Omental fat pad (tissue), 4 donors: Measurements from ENCODE around the gene ACSS1. TPM values are rescaled to one million over a fixed set of nuclear protein-coding genes. Genes with fewer than 3 reads are reported as not detected.

Source experiments
- ATAC-seq: fragments of 150-250 bp; one replicate; pipeline ENCODE4 v1.9.1; 2016; ENCODE audit warnings: mild to moderate bottlenecking, moderate library complexity; ENCODE audit not compliant: low FRiP score
- DNase-seq: peaks from one replicate; pipeline ENCODE4 v3.0.0-alpha.2; 2019; ENCODE audit warnings: low spot score
- total RNA-seq, 4 donors: library from RNA; depleted of rRNA; stranded (reverse); fragments of >200 nt; gene quantifications; one replicate each; pipeline ENCODE4 v1.1.0, GENCODE V29; 2016
- TF ChIP-seq, protein P1 (sequence below), 3 donors: fragments of 450-650 bp; IDR thresholded peaks; one replicate each; pipeline ENCODE4 v1.5.1; 2016 to 2017; ENCODE audit warnings: antibody characterized with exemption in 3 of 3, mild to moderate bottlenecking in 3 of 3, moderate library complexity in 2 of 3

ACSS1 gene
- total RNA-seq, 4 donors from 2014 or later = 15.9 to 45.4 (median 19.0) TPM

DNA sequence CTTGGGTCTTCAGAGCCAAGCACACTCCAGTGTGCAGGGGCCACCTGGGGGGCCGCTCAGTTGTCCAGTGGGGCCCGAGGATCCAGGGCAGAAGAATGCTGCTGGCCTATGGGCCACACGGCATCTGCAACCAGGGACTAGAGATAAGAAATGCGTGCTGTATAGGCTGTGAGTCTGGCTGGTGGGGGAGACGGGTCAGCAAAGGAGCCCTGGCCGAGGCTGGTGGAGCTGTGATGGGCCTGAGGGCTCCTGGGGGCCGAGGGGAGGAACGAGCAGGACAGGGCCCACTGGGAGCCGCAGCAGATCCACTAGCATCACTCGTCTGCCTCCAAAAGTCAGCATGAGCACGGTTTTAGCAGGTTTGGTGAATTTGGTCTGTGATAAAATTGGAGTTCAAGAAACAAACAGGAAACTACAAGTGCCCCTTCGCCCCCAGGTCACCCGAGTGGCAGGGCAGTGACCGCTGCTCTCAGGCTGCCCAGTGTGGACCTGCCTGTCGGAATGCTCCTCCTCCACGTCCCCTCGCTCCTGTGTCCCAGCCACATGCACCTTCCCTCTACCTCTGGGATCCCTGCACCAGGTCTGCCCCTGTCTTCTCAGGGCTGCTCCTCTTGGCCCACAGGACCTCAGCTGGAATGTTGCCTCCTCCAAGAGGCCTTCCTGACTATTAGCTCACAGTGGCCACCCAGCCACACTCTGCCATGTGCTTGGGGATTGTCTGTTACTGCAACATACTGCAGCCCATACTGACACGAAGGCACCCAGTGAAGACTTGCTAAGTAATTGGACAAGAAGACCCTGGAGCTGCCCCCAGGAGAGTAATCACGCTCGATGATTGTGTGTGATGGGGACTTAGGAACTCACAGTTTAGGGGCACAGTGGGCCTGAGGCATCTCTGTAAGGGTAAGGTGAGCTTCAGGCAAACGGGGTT lies 10.9 kb downstream of the ACSS1 start:
- DNase-seq (no peak), ATAC-seq (no peak)
- TF ChIP-seq, protein P1, sequence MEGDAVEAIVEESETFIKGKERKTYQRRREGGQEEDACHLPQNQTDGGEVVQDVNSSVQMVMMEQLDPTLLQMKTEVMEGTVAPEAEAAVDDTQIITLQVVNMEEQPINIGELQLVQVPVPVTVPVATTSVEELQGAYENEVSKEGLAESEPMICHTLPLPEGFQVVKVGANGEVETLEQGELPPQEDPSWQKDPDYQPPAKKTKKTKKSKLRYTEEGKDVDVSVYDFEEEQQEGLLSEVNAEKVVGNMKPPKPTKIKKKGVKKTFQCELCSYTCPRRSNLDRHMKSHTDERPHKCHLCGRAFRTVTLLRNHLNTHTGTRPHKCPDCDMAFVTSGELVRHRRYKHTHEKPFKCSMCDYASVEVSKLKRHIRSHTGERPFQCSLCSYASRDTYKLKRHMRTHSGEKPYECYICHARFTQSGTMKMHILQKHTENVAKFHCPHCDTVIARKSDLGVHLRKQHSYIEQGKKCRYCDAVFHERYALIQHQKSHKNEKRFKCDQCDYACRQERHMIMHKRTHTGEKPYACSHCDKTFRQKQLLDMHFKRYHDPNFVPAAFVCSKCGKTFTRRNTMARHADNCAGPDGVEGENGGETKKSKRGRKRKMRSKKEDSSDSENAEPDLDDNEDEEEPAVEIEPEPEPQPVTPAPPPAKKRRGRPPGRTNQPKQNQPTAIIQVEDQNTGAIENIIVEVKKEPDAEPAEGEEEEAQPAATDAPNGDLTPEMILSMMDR (IDR thresholded peaks at IDR 0.05) = no peak

- DNase-seq = no peak
- TF ChIP-seq, protein P1 (IDR thresholded peaks at IDR 0.05) = no peak
- no peak for ATAC-seq
Measured at GRCh38 chr20:25046181-25046641, 11.7 kb downstream of the ACSS1 start.

- TF ChIP-seq, protein P1 (IDR thresholded peaks at IDR 0.05) = no peak
- no peak for ATAC-seq
- DNase-seq = no peak
Measured at GRCh38 chr20:25045343-25045712, 12.6 kb downstream of the ACSS1 start.

DNA sequence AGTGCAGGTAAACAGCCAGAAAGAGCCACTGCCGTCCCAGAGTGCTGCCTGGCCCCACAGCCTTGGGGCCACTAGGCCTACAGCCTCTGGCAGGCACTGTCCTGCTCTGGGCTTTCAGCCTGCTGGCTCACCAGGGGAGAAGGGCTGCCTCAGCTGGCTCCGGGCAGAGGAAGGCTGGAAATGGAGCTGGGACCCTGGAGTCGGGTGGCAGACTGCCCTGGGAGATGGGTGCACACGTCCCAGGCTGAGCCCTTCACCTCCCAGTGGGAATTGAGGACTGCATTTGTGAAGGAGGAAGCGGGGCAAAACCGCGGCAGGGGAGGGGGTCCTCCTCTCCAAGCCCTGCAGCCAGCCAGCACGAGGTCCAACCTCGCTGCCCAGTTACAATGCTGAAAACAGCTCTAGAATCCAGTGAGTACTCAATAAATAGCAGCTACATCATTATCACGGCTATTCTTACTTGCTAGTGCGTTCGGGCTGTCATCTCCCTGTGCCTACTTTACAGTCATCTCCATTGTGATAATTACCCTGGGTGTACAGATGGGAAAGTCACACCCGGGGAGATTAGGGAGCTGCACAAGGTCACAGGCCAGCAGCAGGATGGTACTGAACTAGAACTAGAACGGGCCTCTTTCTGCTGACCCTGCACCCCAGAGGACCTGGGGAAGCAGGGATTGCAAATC lies 13.1 kb downstream of the ACSS1 start:
- no peak for ATAC-seq
- TF ChIP-seq, protein P1 (IDR thresholded peaks at IDR 0.05) = no peak
- DNase-seq = no peak

- DNase-seq (no peak), ATAC-seq (no peak)
- TF ChIP-seq, protein P1 (IDR thresholded peaks at IDR 0.05) = no peak
Measured at GRCh38 chr20:25044261-25044560, 13.7 kb downstream of the ACSS1 start.

GRCh38 chr20:25043499-25044260 lies 14.3 kb downstream of the ACSS1 start:
- ATAC-seq (no peak), DNase-seq (no peak)
- TF ChIP-seq, protein P1 (IDR thresholded peaks at IDR 0.05) = no peak
